GM19351 (cell line): ENCODE data around the gene POLD1.
A peak's percentile ranks its signal among the peaks of the same experiment; 100 is the strongest.
"Not testable (repeated sequence)": the region's sequence is repeated elsewhere in the genome, so short reads cannot be mapped to it uniquely, and the experiment has no call there.

Experiments
- ATAC-seq: cut with Tn5 transposase; IDR thresholded peaks from one replicate; pipeline ENCODE4 v1.9.1; 2021; ENCODE audit warnings: mild to moderate bottlenecking, moderate library complexity; ENCODE audit not compliant: unreplicated experiment

The POLD1 gene

DNA sequence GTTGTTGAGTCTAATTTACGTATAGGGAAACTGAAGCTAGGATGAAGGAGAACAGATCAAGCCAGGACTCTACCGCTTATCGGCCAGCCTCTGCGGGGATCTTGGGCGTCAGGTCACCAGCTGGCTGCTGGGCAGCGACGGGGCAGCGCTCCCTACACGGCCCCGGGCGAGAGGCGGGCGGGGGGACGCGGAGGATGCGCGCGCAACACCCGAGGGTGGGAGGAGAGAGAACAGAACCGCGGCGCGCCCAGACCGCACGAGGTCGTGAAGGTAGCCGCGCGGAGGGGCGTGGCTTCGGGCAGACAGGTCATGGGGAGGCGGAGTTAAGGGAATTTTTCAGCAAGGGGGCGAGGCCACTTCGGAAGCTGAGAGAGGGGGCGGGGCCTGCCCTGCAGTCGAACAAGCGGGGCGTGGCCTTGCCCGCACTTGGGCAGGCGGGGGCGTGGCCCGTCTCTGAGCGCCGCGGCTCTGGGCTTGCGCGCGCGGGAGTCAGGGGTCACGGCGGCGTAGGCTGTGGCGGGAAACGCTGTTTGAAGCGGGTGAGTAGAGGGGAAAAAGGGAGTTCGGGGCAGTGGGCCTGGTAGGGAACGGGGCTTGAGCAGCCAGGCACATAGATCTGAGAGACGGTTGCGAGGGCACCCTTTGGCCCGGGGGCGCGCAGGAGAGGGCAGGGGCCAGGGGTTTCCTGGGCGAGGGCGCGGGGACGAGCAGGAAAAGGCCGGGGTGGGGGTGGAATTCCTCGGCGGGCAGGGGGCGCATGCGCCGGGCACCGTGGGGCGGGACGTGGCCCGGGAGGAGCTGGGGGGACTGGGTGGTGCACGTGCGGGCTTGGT, at the start of gene POLD1:
Gene POLD1, plus strand, starts transcription at position 496 of the 833 bp plus-strand sequence. CDS start 14,505 bp downstream, outside the sequence.
- peak; percentile 81 for ATAC-seq

DNA sequence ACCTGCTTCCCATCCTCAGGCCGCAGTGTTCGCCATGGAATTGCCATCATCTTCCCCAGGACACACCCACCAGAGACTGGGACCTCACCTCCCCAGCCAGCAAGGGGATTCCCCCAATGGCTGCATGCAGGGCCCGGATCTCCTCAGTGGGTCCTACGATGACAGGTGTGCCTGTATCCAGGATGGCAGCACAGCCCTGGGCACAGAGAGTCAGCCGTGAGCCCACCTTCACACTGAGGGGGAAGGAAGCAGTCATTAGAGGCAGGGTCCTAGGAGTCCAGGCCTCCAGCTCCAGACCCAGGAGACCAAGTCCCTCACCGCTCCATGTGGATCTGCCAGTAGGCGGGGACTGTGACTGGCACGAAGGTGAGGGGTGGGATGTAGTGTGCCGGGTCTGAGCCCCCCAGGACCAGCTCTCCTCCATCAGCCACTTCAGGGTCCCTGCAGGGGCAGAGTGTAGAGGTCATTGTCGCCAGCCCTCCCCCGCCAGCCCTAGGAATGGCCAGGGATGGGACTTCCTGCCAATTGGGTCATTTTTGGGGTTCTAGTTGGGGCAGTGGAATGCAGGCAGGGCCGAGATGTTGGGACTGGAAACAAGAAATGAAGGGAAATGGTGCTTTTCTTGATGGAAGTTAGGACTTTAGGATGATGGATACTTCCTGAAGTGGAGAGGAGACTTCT, 49.3 kb upstream of the POLD1 start:
- ATAC-seq = no peak

DNA sequence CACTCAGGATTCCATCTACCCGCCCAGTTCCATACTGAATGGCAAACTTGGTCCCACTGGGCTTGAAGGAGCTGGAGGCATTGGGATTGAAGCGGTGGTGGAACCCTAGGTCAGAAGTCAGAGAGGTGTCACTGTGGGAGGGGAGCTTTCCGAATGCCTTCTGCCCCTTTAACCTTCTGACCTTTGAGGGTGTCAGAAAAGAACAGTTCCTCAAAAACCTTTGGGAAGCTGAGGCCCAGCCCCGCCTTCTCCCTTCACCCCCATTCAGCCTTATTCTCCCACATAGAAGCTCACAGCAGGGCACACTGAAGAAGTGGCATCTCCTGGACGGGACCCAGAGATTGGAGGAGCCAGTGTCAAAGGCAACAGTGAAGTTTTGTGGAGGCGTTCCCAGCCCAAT, 47.1 kb upstream of the POLD1 start:
- not testable (repeated sequence) for ATAC-seq

DNA sequence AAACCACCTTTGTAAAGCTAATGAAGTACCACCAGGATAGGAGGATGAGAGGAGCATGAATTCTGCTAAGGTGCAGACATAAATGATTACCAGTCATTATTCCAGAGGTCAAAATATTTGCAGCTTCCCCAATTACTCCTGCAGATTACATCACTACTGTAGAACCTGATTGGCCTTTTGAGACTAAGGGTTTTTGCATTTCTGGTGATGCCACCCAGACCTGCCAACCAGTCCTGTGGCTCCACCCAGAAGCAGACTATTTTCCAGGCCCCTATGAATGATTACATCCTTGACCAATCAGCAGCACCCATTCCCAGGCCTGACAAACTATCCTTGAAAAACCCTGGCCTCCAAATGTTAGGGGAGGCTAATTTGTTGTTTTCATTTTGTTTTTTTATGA, 43.8 kb upstream of the POLD1 start:
- ATAC-seq = no peak

DNA sequence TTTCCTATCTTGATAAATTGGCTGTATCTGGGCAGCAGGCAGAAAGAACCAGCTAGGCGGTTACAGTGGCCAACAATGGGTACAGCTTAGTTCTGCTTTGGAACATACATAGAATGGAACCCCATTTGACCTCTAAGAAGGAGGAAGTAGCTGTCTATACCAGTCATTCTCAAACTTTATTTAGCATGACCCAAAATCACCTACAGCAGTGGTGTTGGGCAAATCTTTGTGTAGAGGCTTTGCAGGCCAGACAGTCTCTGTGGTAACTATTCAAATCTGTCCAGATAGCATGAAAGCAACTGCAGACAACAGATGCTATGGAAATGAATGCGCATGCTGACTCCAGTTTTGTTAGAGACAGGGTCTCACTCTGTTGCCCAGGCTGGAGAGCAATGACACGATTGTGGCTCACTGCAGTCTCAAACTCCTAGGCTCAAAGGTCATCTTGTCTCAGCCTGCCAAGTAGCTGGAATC, 43.0 kb upstream of the POLD1 start:
- ATAC-seq = peak; percentile 60

DNA sequence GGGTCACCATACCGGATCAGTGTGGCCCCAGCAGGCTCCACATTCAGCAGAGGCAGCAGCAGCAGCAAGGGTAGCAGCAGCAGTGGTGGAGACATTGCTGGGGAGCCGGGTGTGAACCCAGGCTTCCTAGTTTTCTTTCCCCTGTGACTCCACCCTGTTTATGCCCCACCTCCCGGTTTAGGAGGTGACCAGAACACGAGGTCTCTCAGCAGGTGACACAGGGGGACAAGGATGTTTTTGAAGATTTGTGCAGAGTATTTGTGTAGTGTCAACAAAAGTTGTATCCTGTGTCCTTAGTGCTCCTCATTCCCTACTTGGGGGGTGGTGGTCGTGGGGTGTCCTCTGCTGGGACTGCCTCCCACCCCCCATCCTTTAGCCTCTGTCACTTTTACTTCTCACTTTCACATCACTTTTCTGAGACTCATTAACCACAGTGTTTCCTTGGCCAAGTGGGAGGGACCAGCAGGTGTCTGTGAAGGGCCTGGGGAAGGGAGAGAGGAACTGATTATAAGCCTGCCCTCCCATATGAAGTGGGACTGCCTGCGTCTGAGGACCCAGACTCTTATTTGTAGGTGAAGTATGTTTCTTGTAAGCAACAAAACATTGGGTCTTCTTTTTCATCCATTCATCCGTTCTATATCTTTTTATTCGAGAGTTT, 39.4 kb upstream of the POLD1 start:
- ATAC-seq = peak; percentile 43

DNA sequence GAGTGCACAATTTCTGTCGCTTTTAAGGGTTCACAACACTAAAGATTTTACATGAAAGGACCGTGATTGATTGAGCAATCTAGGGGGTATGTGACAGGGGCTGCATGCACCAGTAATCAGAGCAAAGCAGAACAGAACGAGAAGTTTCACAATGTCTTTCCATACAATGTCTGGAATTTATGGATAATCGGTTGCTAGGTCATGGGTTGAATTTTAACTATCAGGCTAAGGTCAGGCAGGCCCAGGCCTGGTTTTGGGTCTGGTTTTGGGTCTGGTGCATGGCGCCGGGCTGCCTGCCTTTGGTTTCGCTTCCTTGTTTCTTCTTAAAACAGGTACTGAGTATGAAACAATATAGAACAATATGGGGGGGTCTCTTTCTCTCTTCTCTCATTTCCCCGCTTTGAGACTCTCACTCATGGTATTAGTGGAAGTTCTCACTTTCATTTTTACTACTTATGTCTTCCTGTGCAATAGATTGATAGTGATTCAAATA, 37.0 kb upstream of the POLD1 start:
- not testable (repeated sequence) for ATAC-seq

DNA sequence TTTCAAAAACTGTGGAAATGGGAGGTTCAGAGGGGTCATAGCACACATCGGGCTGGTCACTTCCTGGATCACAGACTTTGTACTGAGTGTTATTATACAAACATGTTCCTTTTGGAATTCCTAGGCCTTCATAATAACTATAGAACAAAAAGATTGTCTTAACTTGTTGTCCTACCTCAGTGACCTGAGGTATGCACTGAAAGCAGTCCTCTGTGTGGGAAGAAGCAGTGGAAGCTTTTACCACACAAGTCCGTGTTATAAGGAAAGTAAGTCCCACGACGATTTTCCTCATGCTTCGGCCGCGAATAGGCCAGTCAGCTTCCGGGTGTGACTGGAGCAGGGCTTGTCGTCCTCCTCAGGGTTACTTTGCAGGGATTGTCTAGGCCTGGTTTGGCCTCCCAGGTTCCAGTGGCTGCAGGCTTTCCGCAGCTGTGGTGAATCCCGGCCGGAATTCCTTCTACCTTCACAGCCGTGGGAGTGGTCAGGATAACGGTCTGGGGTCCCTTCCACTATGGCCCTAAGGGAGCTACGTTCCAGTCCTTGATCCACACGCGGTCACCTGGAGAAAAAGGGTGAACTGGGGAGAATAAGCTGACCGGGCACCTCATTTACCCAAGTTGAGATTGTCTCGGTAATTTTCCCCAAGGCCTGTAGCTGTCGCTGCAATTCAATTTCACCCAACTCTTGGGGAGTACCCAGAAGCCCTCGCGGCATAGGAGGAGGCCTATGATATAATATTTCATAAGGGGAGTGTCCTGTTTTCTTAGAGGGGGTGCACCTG, 34.7 kb upstream of the POLD1 start:
- no peak for ATAC-seq

DNA sequence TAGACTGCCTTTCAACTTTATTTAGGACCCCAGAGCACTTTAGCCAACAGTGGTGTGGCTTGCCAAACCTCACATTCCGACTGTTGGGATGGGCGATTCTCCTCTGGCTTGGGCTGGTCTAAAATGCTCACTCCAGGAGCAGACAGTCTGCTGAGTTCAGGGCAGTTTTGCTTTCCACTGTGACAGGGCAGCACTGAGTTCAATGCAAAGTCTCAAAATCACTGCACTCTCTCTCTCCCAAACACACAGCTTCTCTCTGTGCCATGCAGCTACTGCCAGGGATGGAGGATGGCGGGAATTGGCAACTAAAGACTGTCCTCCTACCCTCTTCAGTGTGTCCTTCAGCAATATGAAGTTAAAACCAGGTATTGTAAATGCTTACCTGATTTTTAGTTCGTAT, 31.9 kb upstream of the POLD1 start:
- ATAC-seq = no peak

DNA sequence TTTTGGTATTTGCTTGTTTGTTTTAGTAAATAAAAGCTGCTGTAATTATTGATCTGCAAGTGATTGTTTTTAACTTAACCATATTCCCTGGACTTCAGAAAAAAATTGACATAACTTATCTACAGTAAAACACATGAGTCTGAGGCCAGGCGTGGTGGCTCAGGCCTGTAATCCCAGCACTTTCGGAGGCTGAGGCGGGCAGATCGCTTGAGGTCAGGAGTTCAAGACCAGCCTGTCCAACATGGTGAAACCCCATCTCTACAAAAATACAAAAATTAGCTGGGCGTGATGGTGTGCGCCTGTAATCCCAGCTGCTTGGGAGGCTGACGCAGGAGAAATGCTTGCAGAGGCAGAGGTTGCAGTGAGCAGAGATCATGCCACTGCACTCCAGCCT, 30.7 kb upstream of the POLD1 start:
- ATAC-seq = not testable (repeated sequence)

DNA sequence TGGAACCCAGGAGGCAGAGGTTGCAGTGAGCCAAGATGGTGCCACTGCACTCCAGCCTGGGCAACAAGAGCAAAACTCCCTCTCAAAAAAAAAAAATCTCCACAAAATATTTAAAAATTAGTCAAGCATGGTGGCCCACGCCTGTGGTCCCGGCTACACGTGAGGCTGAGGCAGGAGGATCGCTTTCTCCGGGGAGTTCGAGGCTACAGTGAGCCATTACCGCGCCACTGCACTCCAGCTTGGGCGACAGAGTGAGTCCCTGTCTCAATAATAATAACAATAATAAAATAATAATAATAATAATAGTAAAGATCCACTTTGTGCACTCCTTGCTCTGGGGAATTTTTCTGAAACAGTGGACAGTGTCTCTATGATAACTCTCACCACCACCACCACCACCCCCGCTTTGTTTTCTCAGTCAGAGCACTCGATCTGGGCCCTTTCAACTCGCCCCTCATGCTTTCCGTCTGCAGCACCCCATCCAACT, 27.4 kb upstream of the POLD1 start:
- no peak for ATAC-seq

DNA sequence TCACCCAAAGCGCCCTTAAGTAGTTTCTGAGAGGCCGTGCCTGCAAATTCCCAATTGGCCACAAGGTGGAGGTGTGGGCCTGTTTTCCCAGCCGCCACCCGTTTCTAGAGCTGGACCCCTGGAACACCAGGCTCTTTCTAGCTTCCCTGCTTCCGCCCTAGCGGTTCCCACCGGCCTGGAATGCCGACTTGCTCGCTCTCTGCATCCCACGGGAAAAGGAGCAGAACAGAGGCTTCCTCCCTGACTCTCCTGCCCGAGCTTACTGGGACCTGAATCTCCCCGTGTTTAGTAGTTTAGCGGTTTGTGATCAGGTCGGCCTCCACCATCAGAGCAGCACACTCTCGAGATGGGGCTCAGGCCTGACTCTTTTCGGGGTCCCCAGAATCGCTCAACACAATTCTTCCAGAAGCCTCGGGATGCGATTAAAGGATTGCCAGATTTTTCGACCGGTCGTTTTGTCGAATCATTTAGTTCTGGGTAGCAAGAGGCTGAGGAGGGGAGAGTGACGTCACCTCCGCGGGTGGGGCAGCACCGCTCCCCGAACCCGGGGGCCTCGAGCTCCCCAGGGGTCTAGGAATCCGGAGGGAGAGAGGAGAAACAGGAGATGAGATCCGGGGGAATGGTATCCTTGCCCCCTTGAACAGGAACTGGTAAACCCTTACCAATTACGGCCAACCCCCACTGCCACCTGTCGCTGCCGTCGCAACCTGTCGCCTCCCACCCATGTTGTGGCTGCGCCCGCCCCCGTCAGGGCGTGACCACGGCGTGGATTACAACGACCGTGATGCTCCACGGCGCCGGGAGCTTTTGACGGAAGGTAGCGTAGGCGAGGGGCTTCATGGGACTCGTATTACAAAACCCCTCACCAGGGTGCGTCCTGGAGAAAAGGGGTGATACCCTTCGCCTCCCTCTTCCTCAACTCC, 26.7 kb upstream of the POLD1 start:
- no peak for ATAC-seq

DNA sequence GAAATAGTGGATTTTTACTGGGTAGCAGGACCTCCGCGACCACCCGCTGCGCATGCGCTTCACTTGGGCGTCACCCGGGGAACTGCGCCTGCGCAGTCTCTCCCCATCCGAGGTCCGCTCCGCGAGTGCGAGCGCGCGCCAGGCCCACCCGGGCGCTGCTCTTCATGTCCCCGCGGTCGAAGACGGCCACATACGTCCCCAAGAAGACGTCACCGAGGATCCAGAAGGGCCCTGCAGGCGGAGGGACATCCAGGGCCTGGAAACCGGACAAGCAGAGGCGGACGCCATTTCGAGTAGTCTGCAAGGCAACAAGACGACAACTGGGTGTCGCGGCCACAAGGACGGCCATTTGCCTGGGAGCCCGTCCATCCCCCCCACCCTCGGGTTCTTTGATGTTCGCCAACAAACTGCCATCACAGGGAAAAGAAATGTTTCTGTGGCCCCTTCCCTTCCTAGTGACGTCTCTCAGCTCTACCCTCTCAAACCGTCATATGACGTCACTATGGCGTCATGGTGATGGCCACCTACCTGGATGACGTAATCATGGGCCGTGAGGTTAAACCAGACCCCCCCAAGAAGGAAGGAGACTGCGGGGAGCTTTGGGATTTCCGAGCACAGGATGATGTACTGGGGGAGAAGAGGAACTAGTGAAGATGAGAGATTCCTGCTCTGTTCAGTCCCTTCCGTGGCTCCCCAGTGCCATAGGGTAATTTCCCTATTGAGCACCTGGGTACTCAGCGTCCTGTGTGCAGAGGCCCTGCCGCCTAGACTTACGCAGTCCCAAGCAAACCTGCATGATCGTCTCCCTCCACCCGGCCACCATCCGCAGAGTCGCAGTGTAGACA, 25.4 kb upstream of the POLD1 start:
- ATAC-seq = no peak

DNA sequence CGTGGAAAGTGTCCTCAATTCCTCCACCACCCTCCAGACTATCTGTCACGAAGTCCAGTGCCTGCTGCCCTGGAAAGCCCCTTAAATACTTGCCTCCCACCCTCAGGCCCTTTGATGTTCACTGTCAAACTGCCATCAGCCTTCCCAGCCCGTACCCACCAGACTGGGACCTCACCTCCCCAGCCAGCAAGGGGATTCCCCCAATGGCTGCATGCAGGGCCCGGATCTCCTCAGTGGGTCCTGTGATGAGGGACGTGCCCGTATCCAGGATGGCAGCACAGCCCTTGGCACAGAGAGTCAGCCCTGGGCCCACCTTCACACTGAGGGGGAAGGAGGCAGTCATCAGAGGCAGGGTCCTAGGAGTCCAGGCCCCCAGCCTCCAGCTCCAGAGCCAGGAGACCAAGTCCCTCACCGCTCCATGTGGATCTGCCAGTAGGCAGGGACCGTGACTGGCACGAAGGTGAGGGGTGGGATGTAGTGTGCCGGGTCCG, 24.8 kb upstream of the POLD1 start:
- no peak for ATAC-seq

DNA sequence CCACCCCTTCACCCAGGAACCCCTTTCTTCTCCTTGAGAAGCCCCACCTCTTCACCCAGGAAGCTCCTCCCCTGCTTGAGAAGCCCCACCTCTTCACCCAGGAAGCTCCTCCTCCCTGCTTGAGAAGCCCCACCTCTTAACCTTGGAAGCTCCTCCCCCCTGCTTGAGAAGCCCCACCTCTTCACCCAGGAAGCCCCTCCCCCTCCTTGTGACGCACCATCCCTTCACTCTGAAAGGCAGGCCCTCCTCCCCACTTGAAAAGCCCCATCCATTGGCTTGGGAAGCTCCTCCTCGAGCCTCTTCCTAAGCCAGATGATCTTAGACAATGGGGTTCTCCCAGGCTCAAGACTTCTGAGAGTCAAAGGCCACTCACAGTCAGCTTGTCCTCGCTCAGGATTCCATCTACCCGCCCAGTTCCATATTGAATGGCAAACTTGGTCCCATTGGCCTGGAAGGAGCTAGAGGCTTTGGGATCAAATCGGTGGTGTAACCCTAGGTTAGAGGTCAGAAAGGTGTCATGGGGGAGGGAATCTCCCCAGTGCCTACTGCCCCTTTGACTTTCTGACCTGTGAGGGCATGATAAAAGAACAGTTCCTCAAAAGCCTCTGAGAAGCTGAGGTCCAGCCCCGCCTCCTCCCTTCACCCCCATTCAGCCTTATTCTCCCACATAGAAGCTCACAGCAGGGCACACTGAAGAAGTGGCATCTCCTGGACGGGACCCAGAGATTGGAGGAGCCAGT, 22.7 kb upstream of the POLD1 start:
- ATAC-seq = no peak

DNA sequence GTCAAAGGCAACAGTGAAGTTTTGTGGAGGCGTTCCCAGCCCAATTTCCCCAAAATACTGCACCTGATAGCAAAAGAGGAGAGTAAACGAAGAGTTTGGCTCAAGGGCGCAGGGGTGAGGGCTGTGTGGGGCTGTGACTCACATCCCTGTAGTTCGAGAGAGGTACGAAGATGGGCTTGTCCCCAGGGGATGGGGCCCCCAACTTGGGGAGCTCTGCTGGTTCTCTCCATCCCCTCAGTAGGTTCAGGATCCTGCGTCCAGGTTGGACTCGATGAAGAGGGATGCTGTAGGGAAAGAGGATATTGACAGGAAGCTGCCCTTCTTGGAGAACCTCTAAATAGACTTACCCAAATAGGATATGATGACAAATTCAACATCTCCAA, 22.1 kb upstream of the POLD1 start:
- no peak for ATAC-seq

DNA sequence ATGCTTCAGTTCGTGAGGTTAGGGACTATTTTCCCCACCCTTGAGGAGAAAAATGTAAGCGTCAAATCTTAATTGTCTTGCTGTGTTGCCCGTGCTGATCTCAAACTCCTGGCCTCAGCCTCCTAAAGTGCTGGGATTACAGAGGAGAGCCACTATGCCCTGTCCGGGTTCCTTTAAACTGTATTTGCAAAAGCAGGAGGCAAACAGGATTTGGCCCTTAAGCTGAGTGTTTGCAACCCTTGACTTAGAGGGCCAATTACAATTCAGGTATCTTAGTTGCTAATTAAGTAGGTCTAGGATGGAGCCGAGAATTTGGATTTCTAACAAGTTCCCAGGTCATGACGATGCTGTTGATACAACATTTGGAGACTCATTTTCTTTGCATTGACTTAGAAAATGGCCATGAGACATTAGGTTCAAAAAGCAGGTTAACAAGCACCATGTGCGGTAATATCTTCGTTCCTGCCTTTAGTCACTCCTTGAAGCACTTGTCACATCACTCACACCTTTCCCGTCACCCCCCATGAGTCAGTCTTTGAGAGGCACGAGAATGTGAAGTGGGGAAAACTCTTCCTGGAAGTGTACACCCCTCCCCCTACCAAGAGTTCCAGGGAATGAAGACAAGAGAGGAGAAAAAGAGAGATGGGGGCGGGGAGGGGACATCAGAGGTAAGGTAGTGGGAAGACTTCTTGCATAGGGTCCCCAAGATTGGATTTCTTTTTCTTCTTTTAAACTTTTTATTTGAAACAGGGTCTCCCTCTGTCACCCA, 21.3 kb upstream of the POLD1 start:
- no peak for ATAC-seq
